OCI-LY7 (cell line): ENCODE results near the gene TSHZ3.

Experiments
- CTCF ChIP-seq: fragments of 200-600 bp; sonication (generic); conservative IDR thresholded peaks from 2 replicates; pipeline ENCODE4 v1.5.1; 2014; ENCODE audit warnings: mild to moderate bottlenecking, antibody characterized with exemption, low read length, moderate library complexity, mixed read lengths
- EZH2phosphoT487 ChIP-seq: fragments of 200-600 bp; sonication (generic); IDR thresholded peaks from 2 replicates; pipeline ENCODE4 v1.6.1; 2018; ENCODE audit warnings: low read depth, borderline replicate concordance, mild to moderate bottlenecking, mixed run types, antibody characterized with exemption, low read length, moderate library complexity, mixed read lengths

DNA sequence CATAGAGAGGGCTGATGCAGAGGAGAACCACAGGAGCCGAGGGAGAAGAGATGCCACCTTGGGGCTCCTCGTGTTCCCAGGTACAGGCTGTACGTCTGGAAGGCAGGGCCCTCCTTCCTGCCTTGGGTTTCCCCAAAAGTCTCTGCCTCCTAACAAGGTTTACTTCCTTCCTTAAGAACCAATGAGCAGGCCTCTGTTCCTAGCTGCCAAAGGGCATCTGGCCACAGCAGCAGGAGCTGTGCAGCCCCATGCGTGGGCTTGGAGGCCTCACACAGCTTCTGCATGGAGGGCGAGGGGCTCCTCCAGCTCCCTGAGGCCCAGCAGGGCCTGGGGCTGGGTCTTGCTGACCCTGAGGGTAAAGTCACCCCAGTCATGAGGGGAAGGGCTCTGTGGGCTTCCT, 40.6 kb upstream of the TSHZ3 start:
- no peak for TF ChIP-seq CTCF
- no peak for TF ChIP-seq EZH2phosphoT487
